ENCODE data around the gene FTO.
"Not testable (repeated sequence)": the region's sequence is repeated elsewhere in the genome, so short reads cannot be mapped to it uniquely, and the experiment has no call there.

FTO gene

DNA sequence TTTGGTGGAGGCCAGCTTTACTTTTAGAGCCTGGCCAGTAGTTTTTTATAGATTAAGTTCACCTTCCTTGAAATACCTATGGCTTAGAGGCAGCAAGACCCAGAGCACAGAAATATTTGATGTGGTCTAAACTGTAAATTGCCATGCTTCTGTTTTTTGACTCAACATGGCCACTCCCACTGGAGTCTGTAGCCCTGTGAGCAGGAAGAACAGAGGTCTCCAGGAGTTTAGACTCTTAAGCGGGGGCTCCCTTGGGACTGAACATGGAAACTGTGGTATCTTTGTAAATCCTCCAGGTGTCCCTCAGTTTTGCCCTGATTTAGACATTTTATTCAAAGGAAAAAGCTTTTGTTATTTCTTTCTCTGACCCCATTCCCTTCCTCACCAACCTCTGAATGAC is 145.6 kb downstream of the FTO start:
- in situ Hi-C loops (cut with HindIII; ENCODE audit: low sequenced_read_pairs), result no loop called here

DNA sequence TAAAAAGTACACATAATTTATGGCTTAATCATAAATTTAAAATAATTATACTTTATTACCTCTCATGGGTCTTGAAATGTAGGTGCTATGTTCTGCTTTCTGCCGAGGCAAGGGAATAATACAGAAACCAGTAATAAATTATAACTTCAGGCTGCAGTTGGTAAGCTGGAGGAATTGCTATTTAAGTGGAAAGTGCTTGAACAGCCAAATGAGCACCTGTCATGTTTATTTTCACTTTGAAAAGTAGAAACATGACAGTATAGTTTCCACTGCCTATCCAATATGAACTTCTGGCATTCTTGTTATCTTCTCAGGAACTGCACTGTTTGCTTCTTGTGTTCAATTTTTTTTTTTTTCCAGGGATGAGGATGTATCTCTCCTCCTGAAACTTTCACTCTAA is 146.0 kb downstream of the FTO start:
- in situ Hi-C loops (cut with HindIII; ENCODE audit: low sequenced_read_pairs), result loop anchor here (5.0 kb wide), 1 partner anchor 33 kb away; no protein-coding TSS in a partner anchor

DNA sequence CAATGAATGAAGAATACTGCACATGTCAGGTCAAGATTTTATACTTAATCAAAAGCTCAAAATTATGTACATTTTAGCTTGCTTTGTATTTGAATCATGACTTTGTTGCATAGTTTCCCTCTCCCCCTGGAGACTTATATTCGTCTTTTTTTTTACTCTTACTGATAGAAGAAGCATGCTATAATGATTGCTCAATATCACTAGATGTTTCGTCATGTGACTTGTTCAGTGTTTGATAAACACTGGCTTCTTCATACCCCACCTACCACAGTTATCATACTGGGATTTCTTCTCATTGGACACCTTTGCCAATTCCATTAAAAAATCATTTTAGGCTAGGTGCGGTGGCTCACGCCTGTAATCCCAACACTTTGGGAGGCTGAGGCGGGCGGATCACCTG is 148.7 kb downstream of the FTO start:
- in situ Hi-C loops (cut with HindIII; ENCODE audit: low sequenced_read_pairs), result loop anchor here (5.0 kb wide), 1 partner anchor 35 kb away; no protein-coding TSS in a partner anchor

DNA sequence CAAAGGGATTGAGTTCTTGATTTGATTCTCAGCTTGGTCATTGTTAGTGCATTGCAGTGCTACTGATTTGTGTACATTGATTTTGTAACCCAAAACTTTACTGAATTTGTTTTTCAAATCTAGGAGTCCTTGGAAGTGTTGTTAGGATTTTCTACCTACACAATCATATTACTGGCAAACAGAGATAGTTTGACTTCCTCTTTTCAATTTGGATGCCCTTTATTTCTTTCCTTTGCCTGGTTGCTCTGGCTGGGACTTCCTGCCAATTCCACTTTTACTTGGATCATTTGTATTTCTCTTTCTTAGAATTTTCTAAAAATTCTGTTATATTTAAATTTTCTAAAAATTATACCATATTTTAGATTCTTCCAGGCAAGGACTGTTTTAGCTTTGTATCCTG is 151.1 kb downstream of the FTO start:
- in situ Hi-C loops (cut with HindIII; ENCODE audit: low sequenced_read_pairs), result no loop called here

DNA sequence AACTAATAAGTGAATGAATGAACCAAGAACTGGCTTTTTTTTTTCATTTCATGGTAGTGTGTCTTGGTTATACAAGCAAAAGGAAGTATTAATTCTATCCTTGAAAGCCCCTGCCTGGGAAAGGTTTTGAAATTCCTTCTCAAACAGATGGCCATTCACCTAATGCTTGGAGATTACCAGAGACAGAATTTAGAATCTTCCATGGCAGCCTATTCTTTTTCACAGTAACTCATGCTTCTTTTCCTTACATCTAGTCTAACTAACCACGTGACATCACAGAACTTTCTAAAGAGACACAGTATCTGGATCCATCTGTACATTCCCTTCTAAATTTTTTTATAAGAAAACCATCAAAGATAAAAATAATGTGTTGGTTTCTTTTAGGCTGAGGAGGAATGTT is 151.6 kb downstream of the FTO start:
- in situ Hi-C loops (cut with HindIII; ENCODE audit: low sequenced_read_pairs), result no loop called here

DNA sequence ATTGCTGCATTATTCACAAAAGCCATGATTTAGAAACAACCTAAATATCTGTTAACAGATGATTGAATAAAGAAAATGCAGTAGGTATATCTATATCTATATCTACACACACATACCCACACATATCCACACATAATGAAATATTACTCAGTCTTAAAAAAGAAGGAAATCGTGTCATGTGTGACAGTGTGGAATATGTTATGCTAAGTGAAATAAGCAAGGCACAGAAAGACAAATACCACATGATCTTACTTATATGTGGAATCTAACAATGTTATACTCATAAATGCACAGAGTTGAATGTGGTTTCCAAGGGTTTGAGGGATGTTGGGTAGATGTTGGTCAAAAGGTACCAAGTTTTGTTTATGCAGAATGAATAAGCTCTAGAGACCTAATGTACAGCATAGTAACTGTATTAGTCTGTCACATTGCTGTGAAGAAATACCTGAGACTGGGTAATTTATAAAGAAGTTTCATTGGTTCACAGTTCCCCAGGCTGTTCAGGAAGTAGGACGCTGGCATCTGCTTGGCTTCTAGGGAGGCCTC is 156.1 kb downstream of the FTO start:
- in situ Hi-C loops (cut with HindIII; ENCODE audit: low sequenced_read_pairs), result no loop called here

DNA sequence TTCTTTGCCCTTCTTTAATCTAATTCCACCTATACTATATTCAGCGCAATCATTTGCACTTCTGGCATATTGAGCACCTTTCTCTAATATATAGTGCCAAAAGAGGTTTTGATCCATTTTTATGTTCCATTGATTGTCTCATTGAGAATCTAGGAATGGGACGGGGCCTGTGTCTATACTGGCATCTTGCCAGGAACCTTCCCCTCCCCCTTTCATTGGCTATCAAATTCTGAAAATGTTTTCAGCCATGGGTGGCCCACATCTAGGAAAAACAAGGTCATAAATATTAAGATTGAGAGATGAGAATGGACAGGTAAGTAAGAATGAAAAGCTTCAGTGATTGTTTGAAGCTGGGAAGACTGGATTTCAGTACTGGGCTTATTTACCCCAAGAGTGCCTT is 159.9 kb downstream of the FTO start:
- in situ Hi-C loops (cut with HindIII; ENCODE audit: low sequenced_read_pairs), result no loop called here

DNA sequence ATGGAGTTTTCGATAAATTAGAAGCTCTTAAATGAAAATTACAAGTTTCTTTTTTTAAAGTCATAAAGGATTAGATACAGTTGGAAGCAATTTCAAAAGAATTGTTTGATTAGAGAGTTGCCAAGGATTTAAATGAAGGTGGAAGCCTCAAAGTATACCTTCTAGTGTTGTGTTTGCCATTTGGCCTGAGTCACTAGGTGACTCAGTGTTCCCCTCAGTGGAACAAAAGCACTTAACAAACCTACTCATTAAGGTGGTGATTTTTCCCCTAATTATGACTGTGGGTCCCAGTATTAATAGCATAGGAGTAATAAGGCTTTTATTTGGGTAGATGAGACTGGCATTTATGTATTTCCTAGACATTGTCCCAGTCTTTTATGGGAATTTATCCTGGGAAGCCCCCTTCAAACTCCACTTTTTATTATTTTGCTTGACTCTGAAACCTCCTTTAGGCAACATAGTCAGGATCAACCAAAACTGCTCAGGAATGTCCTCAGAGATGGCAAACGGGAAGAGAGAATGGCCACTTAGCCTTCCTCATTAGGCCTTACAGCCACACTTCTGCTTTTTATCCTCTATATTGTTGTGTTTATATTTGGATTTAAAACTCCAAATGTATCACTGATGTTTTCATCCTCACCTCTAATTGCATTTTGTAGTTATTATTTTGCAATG is 161.0 kb downstream of the FTO start:
- in situ Hi-C loops (cut with HindIII; ENCODE audit: low sequenced_read_pairs), result no loop called here

DNA sequence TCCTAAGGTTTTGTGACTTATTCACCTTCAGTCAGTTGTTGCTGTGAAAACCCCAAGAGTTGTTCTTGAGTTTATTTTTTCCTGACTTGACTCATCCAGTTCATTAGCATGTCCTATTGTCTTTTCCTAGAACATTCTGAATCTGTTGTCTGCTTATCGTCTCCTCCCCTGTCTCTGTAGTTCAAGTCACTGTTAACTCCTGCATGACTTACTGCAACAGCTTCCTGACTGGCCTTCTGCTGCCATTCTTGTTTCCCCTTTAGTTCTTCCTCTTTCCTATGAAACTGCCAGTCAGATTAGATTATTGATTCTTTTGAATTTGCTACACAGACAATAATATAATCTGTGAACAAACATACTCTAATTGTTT is 161.5 kb downstream of the FTO start:
- in situ Hi-C loops (cut with HindIII; ENCODE audit: low sequenced_read_pairs), result no loop called here

DNA sequence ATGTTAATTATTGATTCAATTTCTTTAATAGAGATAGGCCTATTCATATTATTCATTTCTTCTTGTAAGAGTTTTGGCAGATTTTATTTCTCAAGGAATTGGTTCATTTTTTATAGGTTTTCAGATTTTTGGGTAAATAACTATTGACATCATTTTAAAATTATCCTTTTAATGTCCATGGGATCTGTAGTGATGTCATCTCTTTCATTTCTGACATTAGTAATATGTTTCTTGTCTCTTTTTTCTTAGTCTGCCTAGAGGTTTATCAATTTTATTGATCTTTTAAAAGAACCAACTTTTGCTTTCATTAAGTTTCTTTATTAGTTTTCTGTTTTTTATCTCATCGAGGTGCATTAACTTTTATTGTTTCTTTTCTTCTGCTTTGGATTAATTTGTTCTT is 162.6 kb downstream of the FTO start:
- in situ Hi-C loops (cut with HindIII; ENCODE audit: low sequenced_read_pairs), result no loop called here

DNA sequence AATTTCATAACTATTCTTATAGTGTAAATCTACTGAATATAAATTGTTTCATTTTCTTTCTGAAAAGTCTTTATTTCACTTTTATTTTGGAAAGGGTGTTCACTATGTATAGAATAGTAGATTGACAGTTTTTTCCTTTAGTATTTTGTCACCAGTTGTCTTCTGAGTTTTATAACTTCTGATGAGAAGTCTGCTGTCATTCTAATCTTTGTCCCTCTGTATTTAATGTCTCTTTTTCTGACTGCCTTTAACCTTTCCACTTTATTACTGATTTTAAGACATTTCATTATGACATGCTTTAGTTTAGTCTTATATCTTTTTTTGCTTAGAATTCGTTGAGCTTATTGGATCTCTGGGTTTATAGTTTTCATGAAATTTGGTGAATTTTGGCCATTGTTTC is 166.9 kb downstream of the FTO start:
- in situ Hi-C loops (cut with HindIII; ENCODE audit: low sequenced_read_pairs), result no loop called here

DNA sequence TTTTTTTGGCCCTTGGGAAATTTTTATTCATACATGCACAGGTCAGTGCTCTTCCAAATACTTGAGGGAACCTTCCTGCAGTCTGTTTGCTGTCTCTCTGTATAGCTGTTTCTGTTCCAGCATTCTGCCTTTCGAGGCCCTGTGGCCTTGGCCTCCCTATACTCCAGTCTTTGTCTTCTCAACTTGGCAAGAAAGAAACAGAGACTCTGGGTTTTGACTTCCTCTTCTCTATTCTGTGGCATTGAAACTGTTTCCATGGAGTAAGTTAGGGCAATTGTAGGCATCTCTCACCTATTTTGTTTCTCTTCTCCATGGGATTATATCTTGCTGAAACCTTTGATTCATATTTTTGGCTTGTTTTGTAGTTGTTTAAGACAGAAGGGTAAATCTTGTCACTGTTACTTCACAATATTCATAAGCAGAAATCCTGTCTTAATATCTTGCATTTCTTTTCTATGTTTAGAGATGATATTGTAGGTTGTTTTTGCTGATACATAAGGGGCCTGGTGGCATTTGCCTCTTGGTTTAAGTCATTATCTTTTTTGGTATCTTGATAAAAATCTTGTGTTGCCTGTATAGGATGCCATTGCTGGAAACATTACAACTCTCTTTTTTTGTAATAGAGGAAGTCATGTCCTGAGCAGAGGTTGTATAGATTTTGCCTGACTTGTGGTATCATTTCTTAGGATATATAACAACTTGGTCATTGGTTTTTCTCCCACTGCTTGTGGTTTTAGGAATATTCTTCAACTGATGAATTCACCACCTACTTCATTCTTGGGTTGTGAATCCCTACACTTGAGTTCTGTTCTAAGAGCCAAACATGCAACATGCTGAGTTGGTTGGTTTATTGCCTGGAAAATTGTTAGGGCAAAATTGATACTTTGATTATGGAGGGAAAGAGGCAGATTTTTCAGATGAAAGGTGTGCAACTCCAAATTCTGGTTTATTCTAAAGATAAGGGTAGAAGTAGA is 168.6 kb downstream of the FTO start:
- in situ Hi-C loops (cut with HindIII; ENCODE audit: low sequenced_read_pairs), result no loop called here

DNA sequence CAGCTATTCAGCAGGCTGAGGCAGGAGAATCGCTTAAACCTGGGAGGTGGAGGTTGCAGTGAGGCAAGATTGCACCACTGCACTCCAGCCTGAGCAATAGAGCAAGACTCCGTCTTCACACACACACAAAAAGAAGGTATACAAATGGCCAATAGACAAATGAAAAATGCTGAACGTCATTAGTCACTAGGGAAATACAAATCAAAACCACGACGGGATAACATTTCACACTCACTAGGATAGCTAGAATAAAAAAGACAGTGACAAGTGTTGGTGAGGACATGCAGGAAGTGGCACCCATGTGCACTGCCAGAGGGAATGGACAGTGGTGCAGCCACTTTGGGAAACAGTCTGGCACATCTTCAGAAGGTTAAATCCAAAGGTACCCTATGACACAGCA is 172.9 kb downstream of the FTO start:
- in situ Hi-C loops (cut with HindIII; ENCODE audit: low sequenced_read_pairs), result no loop called here

DNA sequence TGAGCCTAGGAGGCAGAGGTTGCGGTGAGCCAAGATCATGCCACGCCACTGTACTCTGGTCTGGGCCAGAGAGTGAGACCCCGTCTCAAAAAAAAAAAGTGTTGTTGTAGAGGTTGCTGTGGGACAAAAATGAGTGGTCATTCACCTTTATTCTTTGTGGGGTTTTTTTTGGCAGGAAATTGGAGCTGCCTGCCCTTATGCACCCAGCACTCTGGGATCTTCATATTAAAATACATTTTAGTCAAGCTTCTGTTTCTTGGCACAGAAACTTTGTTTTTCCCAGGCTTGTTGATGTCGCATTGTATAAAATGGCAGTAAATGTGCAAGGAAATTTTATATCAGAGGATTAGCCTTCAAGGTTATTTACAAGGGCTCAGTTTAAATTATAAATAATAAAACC is 174.3 kb downstream of the FTO start:
- in situ Hi-C loops (cut with HindIII; ENCODE audit: low sequenced_read_pairs), result no loop called here

DNA sequence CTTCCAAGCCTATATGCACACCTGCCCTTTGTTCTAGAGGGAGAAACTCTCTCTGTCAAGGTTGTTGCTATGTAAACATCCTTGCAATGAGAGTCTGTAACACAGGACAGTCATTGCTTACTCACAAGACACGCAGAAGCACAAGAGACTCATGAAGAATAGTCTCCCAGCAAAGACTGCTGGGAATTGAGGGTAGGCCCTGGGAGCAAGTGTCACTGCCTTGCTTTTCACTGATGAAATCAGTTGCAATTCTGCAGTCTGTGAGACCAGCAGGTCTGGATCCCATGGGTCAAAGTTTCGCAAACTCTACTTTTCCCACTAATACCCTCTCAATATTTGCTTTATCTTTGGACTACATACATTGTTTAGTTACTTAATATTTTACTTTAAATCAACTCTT is 177.4 kb downstream of the FTO start:
- in situ Hi-C loops (cut with HindIII; ENCODE audit: low sequenced_read_pairs), result no loop called here

DNA sequence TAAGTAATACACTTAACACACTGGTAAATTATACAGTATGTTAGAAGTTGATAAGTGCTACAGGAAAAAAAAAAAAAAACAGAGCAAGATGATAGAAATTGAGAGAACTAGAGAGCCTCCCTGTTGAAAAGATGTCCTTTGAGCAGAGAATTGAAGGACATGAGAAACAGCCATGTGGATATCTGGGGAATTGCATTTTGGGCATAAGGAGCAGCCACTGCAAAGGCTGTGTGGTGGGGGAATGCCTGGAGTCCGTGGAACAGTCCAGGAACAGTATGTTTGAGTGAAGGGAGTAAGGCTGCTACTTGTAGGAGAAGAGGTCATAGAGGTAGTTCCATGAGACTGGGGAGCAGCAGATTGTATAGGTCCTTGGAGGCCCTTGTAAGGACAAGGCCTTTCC is 178.4 kb downstream of the FTO start:
- in situ Hi-C loops (cut with HindIII; ENCODE audit: low sequenced_read_pairs), result no loop called here

DNA sequence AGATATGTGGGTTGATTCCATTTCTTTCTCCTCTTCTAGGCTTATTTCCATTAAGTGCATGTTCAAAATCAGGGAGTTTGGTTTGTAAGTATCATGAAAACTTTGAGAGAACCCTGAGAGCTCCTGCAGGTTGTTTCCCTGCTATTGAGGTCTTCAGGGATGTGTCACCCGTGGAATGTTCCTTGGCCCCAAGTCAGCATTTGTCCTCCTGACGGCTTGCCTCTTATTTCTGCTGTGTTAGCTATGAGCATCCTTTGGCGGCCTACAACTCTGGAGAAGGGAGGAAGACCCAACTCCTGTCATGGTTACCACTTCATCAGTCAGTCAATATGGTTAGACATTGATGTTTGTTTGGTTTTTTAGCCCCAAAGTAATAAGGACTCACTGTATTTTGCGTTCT is 180.8 kb downstream of the FTO start:
- in situ Hi-C loops (cut with HindIII; ENCODE audit: low sequenced_read_pairs), result no loop called here

DNA sequence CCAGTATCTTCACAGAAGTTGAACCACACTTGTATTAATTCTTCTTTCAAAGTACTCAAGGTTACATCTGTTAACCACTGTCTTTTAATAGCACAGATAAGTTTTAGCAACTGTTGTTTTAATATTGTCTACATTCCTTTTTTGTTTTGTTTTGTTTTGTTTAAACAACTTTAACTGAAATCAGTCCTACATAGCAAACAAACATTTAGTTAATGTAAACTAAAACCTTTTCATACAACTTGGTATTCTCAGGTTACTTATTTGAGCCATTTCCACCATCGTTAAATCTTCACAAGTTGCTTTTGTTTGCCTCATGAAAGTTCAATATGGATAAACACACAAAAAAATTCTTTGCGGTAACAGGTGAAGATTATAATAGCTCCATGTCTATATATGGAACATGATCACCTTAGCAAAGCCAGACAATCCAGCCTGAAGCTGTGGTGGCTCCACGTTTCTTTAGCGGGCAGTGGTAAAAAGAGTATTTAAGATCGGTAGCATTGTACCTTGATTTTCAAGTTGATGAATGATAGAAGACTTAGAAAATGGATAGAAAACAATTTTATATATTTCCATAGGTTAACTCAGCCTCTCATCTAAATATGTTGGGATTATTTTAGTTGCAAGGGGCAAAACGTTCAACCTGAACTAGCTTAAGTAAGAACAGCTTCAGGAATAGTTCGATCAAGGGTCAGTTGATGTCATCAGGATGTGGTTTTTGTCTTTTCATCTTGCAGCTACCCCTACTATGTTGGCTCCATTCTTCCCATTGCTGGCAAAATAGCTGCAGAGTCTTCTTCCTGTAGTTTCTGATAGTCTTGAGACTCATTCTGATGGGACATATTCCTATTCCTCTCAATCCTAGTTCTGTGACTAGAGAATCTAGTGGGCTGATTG is 182.8 kb downstream of the FTO start:
- in situ Hi-C loops (cut with HindIII; ENCODE audit: low sequenced_read_pairs), result no loop called here

DNA sequence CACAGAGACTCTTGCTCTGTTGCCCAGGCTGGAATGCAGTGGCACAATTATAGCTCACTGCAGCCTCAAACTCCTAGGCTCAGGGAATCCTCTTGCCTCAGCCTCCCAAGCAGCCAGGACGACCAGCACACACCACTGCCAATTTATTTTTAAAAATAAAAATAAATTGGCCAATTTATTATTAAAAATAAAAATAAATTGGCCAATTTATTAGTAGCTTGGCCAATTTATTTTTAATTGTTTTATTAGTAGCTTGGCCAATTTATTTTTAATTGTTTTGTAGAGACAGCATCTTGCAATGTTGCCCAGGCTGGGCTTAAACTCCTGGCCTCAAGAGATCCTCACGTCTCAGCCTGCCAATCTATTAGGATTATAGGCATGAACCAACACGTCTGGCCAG is 184.3 kb downstream of the FTO start:
- in situ Hi-C loops (cut with HindIII; ENCODE audit: low sequenced_read_pairs), result no loop called here

DNA sequence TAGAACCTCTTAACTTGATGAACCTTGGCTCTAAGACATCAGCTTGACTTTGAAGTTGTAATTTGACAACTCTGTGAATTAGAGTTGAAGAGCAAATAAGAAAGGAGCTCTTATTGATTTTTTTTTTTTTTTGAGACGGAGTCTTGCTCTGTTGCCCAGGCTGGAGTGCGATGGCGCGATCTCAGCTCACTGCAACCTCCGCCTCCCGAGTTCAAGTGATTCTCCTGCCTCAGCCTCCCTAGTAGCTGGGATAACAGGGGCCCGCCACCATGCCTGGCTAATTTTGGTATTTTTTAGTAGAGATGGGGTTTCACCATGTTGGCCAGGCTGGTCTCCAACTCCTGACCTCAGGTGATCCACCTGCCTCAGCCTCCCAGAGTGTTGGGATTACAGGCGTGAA is 186.9 kb downstream of the FTO start:
- in situ Hi-C loops (cut with HindIII; ENCODE audit: low sequenced_read_pairs), result not testable (repeated sequence)
